ENCODE data around the gene PRXL2A. TPM values are rescaled to one million over a fixed set of nuclear protein-coding genes. Genes with fewer than 3 reads are reported as not detected.

PRXL2A gene
- total RNA-seq, 1 donor from 2014 or later, result 29.9 TPM

GRCh38 chr10:80471001-80471400 lies 62.6 kb downstream of the PRXL2A start:
- peaks cover 96% of the 10 kb centered on the region for H3K79me2 ChIP-seq (ENCODE audit: insufficient read depth, low read length)
- Mint-ChIP-seq H3K4me3 (ENCODE audit: unreplicated experiment) (no peak overlapping the region), H3K9me3 (ENCODE audit: unreplicated experiment) (no peaks in the 10 kb centered on the region), H3K4me1 (ENCODE audit: low read depth, unreplicated experiment) (peaks cover 71% of the 10 kb centered on the region), H3K27ac (ENCODE audit: unreplicated experiment) (no peak overlapping the region), H3K36me3 (ENCODE audit: low read depth, unreplicated experiment) (peaks cover 14% of the 10 kb centered on the region), H3K27me3 (ENCODE audit: low read depth, unreplicated experiment) (no peaks in the 10 kb centered on the region)
- H2AFZ ChIP-seq (ENCODE audit: low read depth, low read length), result no peak overlapping the region
- H3K9ac ChIP-seq (ENCODE audit: low read length), result no peak overlapping the region
- H3K9me3 ChIP-seq (ENCODE audit: insufficient read depth, low read depth, low read length), result no peaks in the 10 kb centered on the region
- H3K27me3 ChIP-seq (ENCODE audit: insufficient read depth, low read length), result no peaks in the 10 kb centered on the region
- H3K27ac ChIP-seq (ENCODE audit: low read depth, low read length), result peak overlapping the region; percentile 74
- H3K4me2 ChIP-seq (ENCODE audit: low read length), result peak overlapping the region; percentile 36
- FAIRE-seq (no peak), DNase-seq (ENCODE audit: low read depth) (no peak)
- H3K4me3 ChIP-seq (ENCODE audit: insufficient read depth, low read depth, low read length), result no peak overlapping the region
- H3K4me1 ChIP-seq (ENCODE audit: insufficient read depth, low read length), result peaks cover 42% of the 10 kb centered on the region
- H3K36me3 ChIP-seq (ENCODE audit: insufficient read depth, low read length), result peaks cover 9% of the 10 kb centered on the region
- peaks cover 69% of the 10 kb centered on the region for H4K20me1 ChIP-seq (ENCODE audit: insufficient read depth, low read length)
- TF ChIP-seq CTCF (IDR thresholded peaks at IDR 0.05; ENCODE audit: insufficient read depth, low read depth, low read length) (no peak), EZH2 (IDR thresholded peaks at IDR 0.05; ENCODE audit: insufficient read depth, low read length) (no peak)

- DNase-seq (ENCODE audit: low read depth) (no peak), FAIRE-seq (no peak)
- Mint-ChIP-seq H3K4me3 (ENCODE audit: unreplicated experiment) (no peak overlapping the region), H3K9me3 (ENCODE audit: unreplicated experiment) (no peaks in the 10 kb centered on the region), H3K27me3 (ENCODE audit: low read depth, unreplicated experiment) (no peaks in the 10 kb centered on the region), H3K4me1 (ENCODE audit: low read depth, unreplicated experiment) (peaks cover 65% of the 10 kb centered on the region), H3K27ac (ENCODE audit: unreplicated experiment) (no peak overlapping the region), H3K36me3 (ENCODE audit: low read depth, unreplicated experiment) (peaks cover 14% of the 10 kb centered on the region)
- Histone ChIP-seq H3K4me2 (ENCODE audit: low read length) (peak overlapping the region; percentile 36), H3K79me2 (ENCODE audit: insufficient read depth, low read length) (peaks cover 96% of the 10 kb centered on the region), H3K9me3 (ENCODE audit: insufficient read depth, low read depth, low read length) (no peaks in the 10 kb centered on the region), H4K20me1 (ENCODE audit: insufficient read depth, low read length) (peaks cover 65% of the 10 kb centered on the region), H3K27ac (ENCODE audit: low read depth, low read length) (peak overlapping the region; percentile 74), H3K27me3 (ENCODE audit: insufficient read depth, low read length) (no peaks in the 10 kb centered on the region), H3K9ac (ENCODE audit: low read length) (peak overlapping the region; percentile 47), H3K4me3 (ENCODE audit: insufficient read depth, low read depth, low read length) (no peak overlapping the region), H3K4me1 (ENCODE audit: insufficient read depth, low read length) (peaks cover 37% of the 10 kb centered on the region), H2AFZ (ENCODE audit: low read depth, low read length) (no peak overlapping the region), H3K36me3 (ENCODE audit: insufficient read depth, low read length) (peaks cover 9% of the 10 kb centered on the region)
- no peak for TF ChIP-seq CTCF (IDR thresholded peaks at IDR 0.05; ENCODE audit: insufficient read depth, low read depth, low read length)
These were observed 63.4 kb downstream of the PRXL2A start for GRCh38 chr10:80471715-80472233.

- H3K4me2 ChIP-seq (ENCODE audit: low read length), result peak overlapping the region; percentile 36
- no peak overlapping the region for H3K4me3 ChIP-seq (ENCODE audit: insufficient read depth, low read depth, low read length)
- DNase-seq (ENCODE audit: low read depth) (peak; percentile 85), FAIRE-seq (no peak)
- TF ChIP-seq CTCF (IDR thresholded peaks at IDR 0.05; ENCODE audit: insufficient read depth, low read depth, low read length) (no peak), EZH2 (IDR thresholded peaks at IDR 0.05; ENCODE audit: insufficient read depth, low read length) (no peak)
- H3K36me3 ChIP-seq (ENCODE audit: insufficient read depth, low read length), result peaks cover 13% of the 10 kb centered on the region
- Mint-ChIP-seq H3K36me3 (ENCODE audit: low read depth, unreplicated experiment) (peaks cover 14% of the 10 kb centered on the region), H3K9me3 (ENCODE audit: unreplicated experiment) (no peaks in the 10 kb centered on the region), H3K4me1 (ENCODE audit: low read depth, unreplicated experiment) (peaks cover 67% of the 10 kb centered on the region), H3K27ac (ENCODE audit: unreplicated experiment) (peak overlapping the region; percentile 43), H3K27me3 (ENCODE audit: low read depth, unreplicated experiment) (no peaks in the 10 kb centered on the region), H3K4me3 (ENCODE audit: unreplicated experiment) (no peak overlapping the region)
- no peaks in the 10 kb centered on the region for H3K9me3 ChIP-seq (ENCODE audit: insufficient read depth, low read depth, low read length)
- H3K9ac ChIP-seq (ENCODE audit: low read length), result peak overlapping the region; percentile 47
- H3K27ac ChIP-seq (ENCODE audit: low read depth, low read length), result peak overlapping the region; percentile 74
- no peak overlapping the region for H2AFZ ChIP-seq (ENCODE audit: low read depth, low read length)
- H3K79me2 ChIP-seq (ENCODE audit: insufficient read depth, low read length), result peaks cover 96% of the 10 kb centered on the region
- peaks cover 39% of the 10 kb centered on the region for H3K4me1 ChIP-seq (ENCODE audit: insufficient read depth, low read length)
- no peaks in the 10 kb centered on the region for H3K27me3 ChIP-seq (ENCODE audit: insufficient read depth, low read length)
- H4K20me1 ChIP-seq (ENCODE audit: insufficient read depth, low read length), result peaks cover 69% of the 10 kb centered on the region
These were observed 64.1 kb downstream of the PRXL2A start for GRCh38 chr10:80472234-80473095.
